PFSK-1 (cell line): ENCODE measurements around the gene CCDC85C.

ENCODE experiments used
- FOXP2 ChIP-seq: optimal IDR thresholded peaks from 2 replicates; pipeline ENCODE3; 2011; ENCODE audit warnings: borderline replicate concordance, control low read depth, inconsistent platforms; ENCODE audit not compliant: insufficient read depth; ENCODE audit errors: extremely low read length, extremely low read depth
- POLR2AphosphoS5 ChIP-seq: IDR thresholded peaks from 2 replicates; pipeline ENCODE4 v1.6.1; 2012; ENCODE audit warnings: low read depth, mild to moderate bottlenecking, control low read depth, low read length, moderate library complexity
- REST ChIP-seq, 2 experiments: IDR thresholded peaks; 2 replicates each; pipeline versions ENCODE4 v1.6.1 to v1.8.0; 2011 to 2012; ENCODE audit warnings: low read depth in 2 of 2, low read length in 2 of 2, control low read depth in 1 of 2, inconsistent platforms in 1 of 2, mild to moderate bottlenecking in 1 of 2, moderate library complexity in 1 of 2; ENCODE audit not compliant: insufficient read depth in 1 of 2
- SIN3A ChIP-seq: IDR thresholded peaks from 2 replicates; pipeline ENCODE4 v1.6.1; 2012; ENCODE audit warnings: mild to moderate bottlenecking, low read length, moderate library complexity, borderline replicate concordance; ENCODE audit not compliant: insufficient read depth

- TF ChIP-seq FOXP2 (no peak), POLR2AphosphoS5 (no peak), REST (IDR thresholded peaks at IDR 0.05; ENCODE audit: insufficient read depth in 1 of 2, low read depth in 2 of 2, low read length in 2 of 2) (no peak), SIN3A (no peak)
These were observed 59.0 kb downstream of the CCDC85C start for GRCh38 chr14:99544991-99545390.
